ENCODE data around the gene CDH13. TPM values are rescaled to one million over a fixed set of nuclear protein-coding genes. Genes with fewer than 3 reads are reported as not detected.

CDH13 gene
- total RNA-seq, 1 donor from 2014 or later = 46.4 TPM

- H3K27ac Mint-ChIP-seq = no peak overlapping the region
- no peak overlapping the region for H3K4me3 Mint-ChIP-seq
- no peak for DNase-seq (ENCODE audit: extremely low spot score, unreplicated experiment)
- H3K9me3 Mint-ChIP-seq = no peaks in the 10 kb centered on the region
- H3K36me3 Mint-ChIP-seq = no peaks in the 10 kb centered on the region
- H3K27me3 Mint-ChIP-seq = peaks cover 3% of the 10 kb centered on the region
- TF ChIP-seq CTCF (conservative IDR thresholded peaks at IDR 0.05) = no peak
- H3K4me1 Mint-ChIP-seq (ENCODE audit: unreplicated experiment) = no peaks in the 10 kb centered on the region
These were observed 847.3 kb downstream of the CDH13 start for GRCh38 chr16:83473926-83474650.

- DNase-seq (ENCODE audit: extremely low spot score, unreplicated experiment) = no peak
- no peaks in the 10 kb centered on the region for H3K36me3 Mint-ChIP-seq
- H3K4me3 Mint-ChIP-seq = no peak overlapping the region
- no peak overlapping the region for H3K27ac Mint-ChIP-seq
- H3K9me3 Mint-ChIP-seq = no peaks in the 10 kb centered on the region
- peaks cover 3% of the 10 kb centered on the region for H3K27me3 Mint-ChIP-seq
- no peak for TF ChIP-seq CTCF (conservative IDR thresholded peaks at IDR 0.05)
- H3K4me1 Mint-ChIP-seq (ENCODE audit: unreplicated experiment) = no peaks in the 10 kb centered on the region
These were observed 848.3 kb downstream of the CDH13 start for GRCh38 chr16:83475108-83475507.

- no peak overlapping the region for H3K27ac Mint-ChIP-seq
- no peaks in the 10 kb centered on the region for H3K36me3 Mint-ChIP-seq
- H3K9me3 Mint-ChIP-seq = no peaks in the 10 kb centered on the region
- H3K27me3 Mint-ChIP-seq = peaks cover 12% of the 10 kb centered on the region
- H3K4me1 Mint-ChIP-seq (ENCODE audit: unreplicated experiment) = no peaks in the 10 kb centered on the region
- H3K4me3 Mint-ChIP-seq = no peak overlapping the region
- DNase-seq (ENCODE audit: extremely low spot score, unreplicated experiment) = no peak
- TF ChIP-seq CTCF (conservative IDR thresholded peaks at IDR 0.05) = no peak
These were observed 854.8 kb downstream of the CDH13 start for GRCh38 chr16:83481589-83481988.

- TF ChIP-seq CTCF (conservative IDR thresholded peaks at IDR 0.05) = no peak
- H3K4me1 Mint-ChIP-seq (ENCODE audit: unreplicated experiment) = no peaks in the 10 kb centered on the region
- no peak overlapping the region for H3K27ac Mint-ChIP-seq
- no peaks in the 10 kb centered on the region for H3K9me3 Mint-ChIP-seq
- H3K36me3 Mint-ChIP-seq = no peaks in the 10 kb centered on the region
- peaks cover 15% of the 10 kb centered on the region for H3K27me3 Mint-ChIP-seq
- DNase-seq (ENCODE audit: extremely low spot score, unreplicated experiment) = no peak
- no peak overlapping the region for H3K4me3 Mint-ChIP-seq
These were observed 855.9 kb downstream of the CDH13 start for GRCh38 chr16:83482545-83483162.

- Mint-ChIP-seq H3K4me1 (ENCODE audit: unreplicated experiment) (no peaks in the 10 kb centered on the region), H3K27ac (no peak overlapping the region), H3K27me3 (peaks cover 18% of the 10 kb centered on the region), H3K9me3 (no peaks in the 10 kb centered on the region), H3K4me3 (no peak overlapping the region), H3K36me3 (no peaks in the 10 kb centered on the region)
- DNase-seq (ENCODE audit: extremely low spot score, unreplicated experiment) = no peak
- TF ChIP-seq CTCF (conservative IDR thresholded peaks at IDR 0.05) = no peak
These were observed 863.3 kb downstream of the CDH13 start for GRCh38 chr16:83490073-83490472.
